ENCODE data around the gene RXRA.

The RXRA gene

GRCh38 chr9:134314039-134314949 is 12.0 kb upstream of the RXRA start:
- no peak for DNase-seq

DNA sequence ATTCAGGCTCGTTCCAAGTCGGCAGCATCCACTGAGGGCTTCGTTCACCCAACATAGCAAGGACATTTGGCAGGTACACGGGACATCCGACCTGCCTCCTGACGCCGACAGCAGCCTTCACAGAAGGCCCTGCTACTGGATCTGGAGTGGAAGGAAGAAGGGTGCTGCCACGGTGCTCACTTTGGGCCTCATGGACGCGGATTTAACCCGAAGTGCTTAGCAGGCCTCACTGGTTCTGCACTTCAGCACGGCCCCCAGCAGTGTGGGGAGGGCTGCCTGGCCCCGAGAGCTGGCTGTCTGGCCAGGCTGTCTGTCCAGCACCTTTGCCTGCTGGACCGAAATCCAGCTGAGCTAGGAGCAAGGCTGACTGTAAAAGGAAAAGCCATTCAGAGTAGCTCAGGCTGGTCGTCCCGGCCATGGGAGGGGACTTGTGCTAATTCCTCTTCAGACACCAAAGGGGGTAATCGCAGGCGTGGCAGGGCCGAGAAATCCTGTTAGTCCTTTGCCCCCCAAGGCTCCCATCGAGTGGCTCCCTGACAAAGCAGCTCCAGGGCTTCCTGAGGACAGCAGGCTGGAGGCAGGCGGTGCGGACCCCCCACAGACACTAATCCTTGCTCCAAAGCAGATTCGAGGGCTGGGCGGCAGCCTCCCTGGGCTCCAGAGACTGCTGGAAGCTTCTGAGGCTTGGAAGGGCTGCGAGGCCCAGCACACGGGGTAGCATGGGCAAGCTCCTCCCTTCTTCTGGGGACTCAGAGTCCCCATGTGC is 11.1 kb upstream of the RXRA start:
- no peak for DNase-seq

DNA sequence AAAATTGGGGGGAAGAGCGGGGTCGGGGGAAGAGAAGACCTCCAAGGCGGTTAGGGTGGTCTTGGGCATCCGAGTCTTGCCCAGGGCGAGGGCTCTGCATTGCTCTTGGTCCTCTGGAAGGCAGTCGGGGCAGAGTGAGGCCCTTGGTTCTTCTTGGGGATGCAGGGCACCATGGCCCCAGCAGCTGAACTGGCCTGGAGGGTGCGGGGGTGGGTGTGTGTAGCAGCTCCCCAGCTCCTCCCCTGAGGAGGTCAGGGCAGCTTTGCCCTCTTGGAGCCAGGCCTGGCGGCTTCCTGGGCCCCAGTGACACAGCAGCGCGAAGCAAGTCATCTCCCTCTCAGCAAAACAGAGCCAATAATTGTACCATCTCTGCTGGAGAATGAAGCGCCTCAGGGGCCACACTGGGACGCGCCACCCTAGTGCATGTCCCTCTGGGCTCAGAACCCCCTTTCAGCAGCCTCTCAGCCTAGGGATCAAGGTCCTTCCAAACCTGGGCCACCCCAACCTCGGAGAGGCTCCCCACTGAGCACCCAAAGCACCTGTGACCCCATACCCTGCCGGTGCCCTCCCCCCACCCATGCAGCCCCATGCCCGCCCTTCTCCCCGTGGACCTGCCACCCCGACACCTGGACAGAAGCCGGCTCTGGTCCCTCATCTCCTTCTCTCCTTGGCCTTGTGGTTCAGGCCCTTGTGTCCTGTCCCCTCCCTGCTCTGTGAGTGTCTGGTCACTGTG is 10.4 kb upstream of the RXRA start:
- no peak for DNase-seq

DNA sequence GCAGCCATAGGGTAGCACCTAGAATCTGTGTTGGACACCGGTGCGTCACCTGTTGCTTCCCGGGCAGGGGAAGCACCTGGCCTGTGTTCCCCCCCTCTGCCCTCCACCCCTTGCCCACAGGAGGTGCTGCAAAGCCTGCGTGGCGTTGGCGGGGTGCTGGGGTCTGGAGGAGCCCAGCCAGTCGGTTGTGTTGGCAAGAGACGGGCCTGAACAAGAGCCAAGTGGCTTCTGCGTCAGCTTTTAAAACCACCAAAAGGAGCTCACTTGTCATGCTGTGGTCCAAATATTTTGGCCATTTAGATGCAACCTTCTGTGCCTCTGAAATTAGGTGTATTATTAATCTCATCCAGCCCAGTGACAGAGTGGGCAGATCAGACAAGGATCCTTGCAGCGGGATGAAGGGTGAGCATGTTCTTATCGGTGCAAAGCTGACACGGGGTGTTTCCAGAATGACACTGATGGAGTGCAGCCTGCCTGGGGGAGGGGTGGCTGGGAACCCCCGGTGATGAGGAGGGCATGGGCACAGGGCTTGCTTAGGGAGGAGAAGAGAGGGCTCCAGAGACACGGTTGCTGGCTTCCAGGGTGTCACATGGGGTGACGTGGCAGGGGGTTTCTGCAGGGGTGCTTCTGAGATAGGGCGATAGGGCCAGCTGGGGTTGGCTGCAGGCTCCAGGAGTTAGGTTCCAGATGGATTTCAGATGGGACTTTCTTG is 9.7 kb upstream of the RXRA start:
- DNase-seq, result no peak

DNA sequence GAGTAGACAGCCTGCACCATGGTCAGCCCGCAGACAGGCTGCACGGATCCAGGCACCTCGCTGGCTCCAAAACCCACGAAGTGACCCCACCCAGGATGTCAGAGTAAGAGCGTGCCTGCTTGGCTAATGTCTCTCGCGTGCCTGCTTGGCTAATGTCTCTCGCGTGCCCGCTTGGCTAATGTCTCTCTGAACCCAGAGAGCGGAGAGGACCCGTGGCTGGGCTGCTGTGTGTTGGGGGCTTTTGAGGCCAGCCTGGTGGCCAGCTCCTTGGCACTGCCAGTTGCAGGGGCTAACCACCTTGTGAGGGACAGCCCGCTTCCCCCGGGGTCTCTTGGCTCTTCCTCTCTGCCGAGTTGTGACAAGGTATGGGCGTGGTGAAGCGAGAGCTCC is 8.9 kb upstream of the RXRA start:
- no peak for DNase-seq

DNA sequence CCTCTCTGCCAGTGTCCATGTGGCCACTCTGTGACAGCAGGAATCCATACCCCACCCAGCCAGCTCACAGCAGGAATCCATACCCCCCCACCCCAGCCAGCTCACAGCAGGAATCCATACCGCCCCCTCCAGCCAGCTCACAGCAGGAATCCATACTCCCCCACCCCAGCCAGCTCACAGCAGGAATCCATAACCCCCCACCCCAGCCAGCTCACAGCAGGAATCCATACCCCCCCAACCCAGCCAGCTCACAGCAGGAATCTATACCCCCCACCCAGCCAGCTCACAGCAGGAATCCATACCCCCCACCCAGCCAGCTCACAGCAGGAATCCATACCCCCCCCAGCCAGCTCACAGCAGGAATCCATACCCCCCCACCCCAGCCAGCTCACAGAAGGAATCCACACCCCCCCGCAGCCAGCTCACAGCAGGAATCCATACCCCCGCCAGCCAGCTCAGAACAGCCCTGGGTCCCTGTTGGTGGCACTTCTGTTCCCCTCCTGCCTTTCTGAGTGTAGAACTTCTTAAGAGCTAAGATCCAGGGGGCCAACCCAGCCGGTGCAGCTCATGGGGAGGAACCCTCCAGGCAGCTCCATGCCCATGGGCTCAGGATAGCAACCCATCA is 8.4 kb upstream of the RXRA start:
- DNase-seq, result no peak

GRCh38 chr9:134318481-134318891 is 7.8 kb upstream of the RXRA start:
- DNase-seq, result no peak

- DNase-seq, result no peak
Measured at GRCh38 chr9:134318941-134319305, 7.3 kb upstream of the RXRA start.

GRCh38 chr9:134319306-134320125 is 6.7 kb upstream of the RXRA start:
- DNase-seq, result no peak

- DNase-seq, result no peak
Measured at GRCh38 chr9:134320126-134320867, 6.0 kb upstream of the RXRA start.

DNA sequence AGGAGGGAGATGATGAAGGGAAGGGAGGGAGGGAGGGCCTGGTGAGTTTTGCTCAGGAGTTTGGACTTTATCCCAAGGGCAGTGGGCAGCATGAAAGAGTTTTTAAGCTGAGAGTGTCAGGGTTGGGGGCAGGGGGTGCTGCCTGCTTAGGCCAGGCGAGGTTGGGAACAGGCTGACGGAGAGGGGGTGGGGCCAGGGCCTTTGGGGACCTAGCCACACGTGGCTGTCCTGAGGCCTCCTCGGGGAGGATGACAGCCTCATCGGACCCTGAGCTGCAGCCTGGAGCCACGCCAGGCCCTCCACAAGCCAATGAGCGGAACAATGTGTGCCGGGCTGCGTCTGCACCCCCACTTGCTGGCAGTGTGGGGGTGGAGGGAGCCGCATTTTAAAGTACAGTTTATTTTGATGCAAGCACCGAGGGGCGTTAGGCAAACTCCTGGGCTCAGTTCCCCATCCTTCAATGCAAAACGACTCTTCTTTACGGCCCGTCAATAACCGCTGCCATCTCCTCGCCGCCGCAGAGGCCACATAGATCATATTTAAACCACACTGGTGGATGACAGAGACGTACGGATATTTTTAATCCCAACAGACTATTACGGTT is 5.3 kb upstream of the RXRA start:
- DNase-seq, result no peak

DNA sequence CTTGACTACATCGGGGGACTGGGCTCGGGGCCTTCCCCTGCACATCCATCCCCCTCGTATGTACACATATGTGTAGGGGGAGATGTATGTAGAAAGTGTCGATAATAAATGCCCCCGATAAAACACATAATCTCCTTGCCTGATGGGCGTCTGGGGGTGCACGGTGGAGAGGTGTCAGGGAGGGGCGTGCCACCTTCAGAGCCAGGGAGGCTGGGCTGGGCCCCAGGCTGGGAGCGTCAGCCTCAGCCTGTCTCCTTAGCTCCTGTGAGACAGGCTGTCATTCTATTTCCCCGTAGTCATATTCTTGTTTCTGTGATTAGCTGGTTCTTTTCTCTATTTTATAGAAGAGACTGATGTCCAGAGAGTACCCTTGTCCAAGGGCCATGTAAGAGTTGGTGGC is 4.7 kb upstream of the RXRA start:
- DNase-seq, result no peak

- no peak for DNase-seq
Measured at GRCh38 chr9:134321946-134322741, 4.1 kb upstream of the RXRA start.

- no peak for DNase-seq
Measured at GRCh38 chr9:134322781-134323241, 3.4 kb upstream of the RXRA start.

DNA sequence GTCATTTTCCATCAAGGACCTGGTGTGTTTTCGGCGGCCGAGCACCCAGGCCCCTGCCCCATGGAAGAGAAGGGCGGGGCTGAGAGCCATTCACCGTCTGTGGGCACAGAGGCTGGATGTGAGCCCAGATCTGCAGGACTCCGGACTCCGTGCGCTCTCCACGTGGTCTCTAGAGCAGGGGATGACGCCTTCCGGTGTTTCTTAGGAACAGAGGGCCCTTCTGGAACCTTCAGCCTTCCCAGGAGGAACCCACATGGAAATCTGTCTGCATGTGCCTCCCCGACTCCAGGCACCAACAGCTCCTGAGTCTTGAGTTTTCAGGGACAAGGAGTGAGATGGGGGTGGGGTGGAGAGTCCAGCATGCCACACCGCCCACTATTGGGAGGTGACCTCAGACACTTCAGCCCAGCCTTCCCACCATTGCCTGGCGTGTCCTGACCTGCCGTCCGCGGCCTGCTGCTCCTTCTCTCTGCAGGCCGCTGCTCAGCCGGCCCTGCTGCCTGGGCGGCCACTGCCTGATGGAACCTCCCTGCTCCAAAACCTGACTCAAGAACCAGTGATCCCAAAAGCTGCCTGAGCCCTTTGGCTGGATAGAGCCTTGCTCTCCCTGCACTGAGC is 2.4 kb upstream of the RXRA start:
- no peak for DNase-seq

DNA sequence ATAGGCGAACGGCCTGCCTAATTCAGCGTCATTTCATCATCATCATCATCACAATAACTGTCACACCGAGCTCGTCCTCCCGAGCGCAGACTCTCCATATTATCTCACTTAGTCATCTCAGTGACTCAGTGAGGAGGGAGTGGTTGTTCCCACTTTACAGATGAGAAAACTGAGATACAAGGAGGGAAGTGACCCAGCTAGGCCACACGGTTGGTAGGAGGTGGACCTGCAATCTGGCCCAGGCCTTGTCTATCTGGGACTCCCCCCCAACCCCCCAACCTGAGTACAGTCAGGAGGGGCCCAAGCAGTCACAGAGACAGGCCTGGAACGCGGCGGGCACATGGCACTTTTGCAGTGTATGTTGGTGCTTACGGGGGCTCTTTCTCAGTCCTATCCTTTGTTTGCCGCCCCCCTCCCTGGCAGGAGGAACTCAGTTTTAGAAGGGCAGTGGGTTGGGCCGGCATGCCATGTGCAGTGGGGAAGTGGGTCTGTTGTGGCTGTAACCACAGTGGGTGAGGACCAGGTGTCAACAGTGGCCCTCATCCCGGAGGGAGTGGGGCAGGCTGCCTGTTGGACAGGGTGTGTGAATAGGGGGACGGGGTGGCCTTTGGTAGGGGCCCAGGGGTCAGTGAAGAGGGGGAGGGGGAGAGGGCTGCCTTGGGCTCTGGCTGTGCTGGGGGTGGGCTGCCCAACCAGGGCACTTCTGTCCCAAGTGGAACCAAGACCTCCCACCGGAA is 1.7 kb upstream of the RXRA start:
- no peak for DNase-seq

GRCh38 chr9:134325096-134325812 is 1.0 kb upstream of the RXRA start:
- DNase-seq, result no peak

Data from NCI-H187 treated with DMSO at 0.1 percent for 48 hours (cell line).